Lower leg skin (tissue), 4 donors: Measurements from ENCODE around the gene FNIP1. TPM values are rescaled to one million over a fixed set of nuclear protein-coding genes. Genes with fewer than 3 reads are reported as not detected.

Source experiments
- DNase-seq, 2 donors: peaks; one replicate each; pipeline ENCODE4 v3.0.0-alpha.2; 2019; ENCODE audit warnings: low spot score in 2 of 2
- H3K4me3 ChIP-seq: fragments of 200-600 bp; sonication (generic); 2 replicates; pipeline ENCODE4 v1.5.1; 2017; ENCODE audit warnings: mild to moderate bottlenecking, low read depth; ENCODE audit not compliant: poor library complexity, severe bottlenecking
- CTCF ChIP-seq, 3 donors: fragments of 450-650 bp; IDR thresholded peaks; one replicate each; pipeline ENCODE4 v1.5.1; 2016; ENCODE audit warnings: antibody characterized with exemption in 3 of 3, mild to moderate bottlenecking in 3 of 3, moderate library complexity in 2 of 3
- POLR2A ChIP-seq, 2 donors: fragments of 450-650 bp; IDR thresholded peaks; one replicate each; pipeline ENCODE4 v1.6.1; 2016 to 2017; ENCODE audit warnings: antibody characterized with exemption in 2 of 2, mild to moderate bottlenecking in 1 of 2, moderate library complexity in 1 of 2
- WGBS, 2 donors: methylation state at CpG; one replicate each; pipeline ENCODE4 v1.1.5; 2018; 5-methylcytosine and 5-hydroxymethylcytosine counted together
- intact Hi-C: fragments of 100-400 bp; cut with DNase I; formaldehyde crosslinking; loops from one replicate; pipeline ENCODE4 v1.15.0; 2023; ENCODE audit warnings: low total_unique reads
- total RNA-seq, 4 donors: library from RNA; depleted of rRNA; stranded (reverse); fragments of >200 nt; gene quantifications; one replicate each; pipeline ENCODE4 v1.1.0, GENCODE V29; 2016

FNIP1 gene
- total RNA-seq, 4 donors from 2014 or later = 31.3 to 48.1 (median 36.2) TPM

- intact Hi-C loops = no loop called here
- no peak for TF ChIP-seq CTCF (IDR thresholded peaks at IDR 0.05)
- no peak for TF ChIP-seq POLR2A (IDR thresholded peaks at IDR 0.05)
- no peak overlapping the region for H3K4me3 ChIP-seq
- no peak for DNase-seq
These were observed 80.2 kb downstream of the FNIP1 start for GRCh38 chr5:131716650-131717049.

- TF ChIP-seq CTCF (IDR thresholded peaks at IDR 0.05) (no peak), POLR2A (IDR thresholded peaks at IDR 0.05) (no peak)
- DNase-seq = no peak
- intact Hi-C loops = no loop called here
- H3K4me3 ChIP-seq = no peak overlapping the region
- whole genome bisulfite sequencing, 2 donors = 93 to 95% methylated on average over 8 of the region's 8 CpGs
These were observed 86.4 kb downstream of the FNIP1 start for GRCh38 chr5:131710391-131710790.

- DNase-seq = no peak
- no peak overlapping the region for H3K4me3 ChIP-seq
- intact Hi-C loops = no loop called here
- WGBS, 2 donors = 90 to 95% methylated on average over 3 of the region's 3 CpGs
- no peak for TF ChIP-seq POLR2A (IDR thresholded peaks at IDR 0.05)
- TF ChIP-seq CTCF (IDR thresholded peaks at IDR 0.05) = no peak
These were observed 87.8 kb downstream of the FNIP1 start for GRCh38 chr5:131709043-131709442.

- no peak overlapping the region for H3K4me3 ChIP-seq
- intact Hi-C loops = no loop called here
- TF ChIP-seq POLR2A (IDR thresholded peaks at IDR 0.05) = no peak
- DNase-seq = peak in 1 of 2 donors; percentile 17
- WGBS, 2 donors = 86 to 90% methylated on average over 5 of the region's 5 CpGs
These were observed 90.5 kb downstream of the FNIP1 start for GRCh38 chr5:131706281-131706680.

GRCh38 chr5:131694926-131695325, 101.9 kb downstream of the FNIP1 start:
- no peak overlapping the region for H3K4me3 ChIP-seq
- TF ChIP-seq CTCF (IDR thresholded peaks at IDR 0.05) (no peak), POLR2A (IDR thresholded peaks at IDR 0.05) (no peak)
- WGBS, 2 donors = 97% methylated on average over 4 of the region's 4 CpGs
- DNase-seq = no peak
- intact Hi-C loops = no loop called here

- DNase-seq = no peak
- 76 to 91% methylated on average over 1 of the region's 1 CpG for WGBS, 2 donors
- TF ChIP-seq CTCF (IDR thresholded peaks at IDR 0.05) = no peak
- TF ChIP-seq POLR2A (IDR thresholded peaks at IDR 0.05) = no peak
- no peak overlapping the region for H3K4me3 ChIP-seq
- intact Hi-C loops = no loop called here
These were observed 102.9 kb downstream of the FNIP1 start for GRCh38 chr5:131693894-131694293.
